Neuronal stem cell (in vitro differentiated cells): ENCODE results near the gene ILKAP.

Experiments
- DNase-seq: peaks from one replicate; pipeline ENCODE4 v3.0.0-alpha.2; 2013; ENCODE audit warnings: low spot score
- H2AFZ ChIP-seq: one replicate; pipeline ENCODE4 v1.6.1; 2013; ENCODE audit warnings: mild to moderate bottlenecking, low read length, inconsistent platforms
- H2AK5ac ChIP-seq: 2 replicates; pipeline ENCODE4 v1.6.1; 2013; ENCODE audit warnings: low read depth, mild to moderate bottlenecking, inconsistent platforms, low read length, moderate library complexity, mixed read lengths
- H2BK120ac ChIP-seq: 2 replicates; pipeline ENCODE4 v1.6.1; 2013; ENCODE audit warnings: low read depth, mild to moderate bottlenecking, inconsistent platforms, low read length, moderate library complexity, mixed read lengths
- H2BK12ac ChIP-seq: one replicate; pipeline ENCODE4 v1.6.1; 2013; ENCODE audit warnings: low read length, inconsistent platforms
- H2BK15ac ChIP-seq: 2 replicates; pipeline ENCODE4 v1.6.1; 2013; ENCODE audit warnings: mild to moderate bottlenecking, low read length, inconsistent platforms, mixed read lengths
- H2BK5ac ChIP-seq: one replicate; pipeline ENCODE4 v1.6.1; 2013; ENCODE audit warnings: inconsistent platforms, mild to moderate bottlenecking, low read length, moderate library complexity
- H3K14ac ChIP-seq: one replicate; pipeline ENCODE4 v1.6.1; 2013; ENCODE audit warnings: low read length, inconsistent platforms
- H3K18ac ChIP-seq: 2 replicates; pipeline ENCODE4 v1.6.1; 2013; ENCODE audit warnings: low read length, inconsistent platforms
- H3K23ac ChIP-seq: 2 replicates; pipeline ENCODE4 v1.6.1; 2013; ENCODE audit warnings: low read depth, mild to moderate bottlenecking, mixed read lengths, low read length, inconsistent platforms; ENCODE audit not compliant: poor library complexity
- H3K27ac ChIP-seq: replicated peaks from 3 replicates; pipeline ENCODE4 v1.5.1; 2013; ENCODE audit warnings: low read length, inconsistent platforms
- H3K27me3 ChIP-seq, 3 experiments: 2 replicates each; pipeline ENCODE4 v1.6.1; 2013; ENCODE audit warnings: low read length in 3 of 3, mild to moderate bottlenecking in 2 of 3, inconsistent platforms in 1 of 3, low read depth in 1 of 3, mixed read lengths in 1 of 3, moderate library complexity in 1 of 3; ENCODE audit not compliant: control insufficient read depth in 3 of 3, insufficient read depth in 3 of 3
- H3K36me3 ChIP-seq, 2 donors: replicated peaks in 1 of 2; 2 replicates each; pipeline ENCODE4 v1.6.1; 2013; ENCODE audit warnings: low read length in 2 of 2; ENCODE audit not compliant: control insufficient read depth in 2 of 2, insufficient read depth in 2 of 2
- H3K4ac ChIP-seq: 2 replicates; pipeline ENCODE4 v1.6.1; 2013; ENCODE audit warnings: inconsistent platforms, mild to moderate bottlenecking, low read length, moderate library complexity
- H3K4me1 ChIP-seq, 2 donors: 1 replicate in 1 of 2; 2 replicates in 1 of 2; pipeline ENCODE4 v1.6.1; 2013; ENCODE audit warnings: low read length in 2 of 2, low read depth in 1 of 2; ENCODE audit not compliant: control insufficient read depth in 2 of 2, insufficient read depth in 1 of 2
- H3K4me2 ChIP-seq: one replicate; pipeline ENCODE4 v1.6.1; 2013; ENCODE audit warnings: mild to moderate bottlenecking, low read length, inconsistent platforms; ENCODE audit not compliant: insufficient read depth, poor library complexity, severe bottlenecking
- H3K4me3 ChIP-seq, 2 donors: 2 replicates each; pipeline ENCODE4 v1.5.1; 2013; ENCODE audit warnings: low read length in 2 of 2, mild to moderate bottlenecking in 2 of 2, inconsistent platforms in 1 of 2, moderate library complexity in 1 of 2
- H3K79me1 ChIP-seq: one replicate; pipeline ENCODE4 v1.6.1; 2013; ENCODE audit warnings: low read depth, mild to moderate bottlenecking, inconsistent platforms, low read length, moderate library complexity
- H3K9ac ChIP-seq: one replicate; pipeline ENCODE4 v1.6.1; 2013; ENCODE audit warnings: mild to moderate bottlenecking, low read depth, low read length, inconsistent platforms; ENCODE audit not compliant: poor library complexity
- H3K9me3 ChIP-seq, 2 donors: replicated peaks in 1 of 2; 2 replicates each; pipeline versions ENCODE3 to v1.6.1; 2013; ENCODE audit warnings: low read length in 2 of 2, mild to moderate bottlenecking in 2 of 2, inconsistent platforms in 1 of 2, low read depth in 1 of 2, mixed read lengths in 1 of 2, moderate library complexity in 1 of 2; ENCODE audit not compliant: control insufficient read depth in 2 of 2, insufficient read depth in 1 of 2
- H4K8ac ChIP-seq: one replicate; pipeline ENCODE4 v1.6.1; 2013; ENCODE audit warnings: low read depth, mild to moderate bottlenecking, inconsistent platforms, low read length, moderate library complexity
- H4K91ac ChIP-seq: one replicate; pipeline ENCODE4 v1.6.1; 2013; ENCODE audit warnings: low read length, low read depth, mild to moderate bottlenecking, inconsistent platforms; ENCODE audit not compliant: poor library complexity
- WGBS, 2 donors: extraction: QIAGEN DNeasy Blood & Tissue Kit; methylation state at CpG; one replicate each; pipeline ENCODE4 v1.1.7; 2013; ENCODE audit warnings: missing lambda C conversion rate in 2 of 2, mixed read lengths in 1 of 2; ENCODE audit not compliant: insufficient read length in 2 of 2, insufficient replicate concordance in 1 of 2; ENCODE audit errors: extremely low coverage in 2 of 2; 5-methylcytosine and 5-hydroxymethylcytosine counted together

Gene ILKAP

DNA sequence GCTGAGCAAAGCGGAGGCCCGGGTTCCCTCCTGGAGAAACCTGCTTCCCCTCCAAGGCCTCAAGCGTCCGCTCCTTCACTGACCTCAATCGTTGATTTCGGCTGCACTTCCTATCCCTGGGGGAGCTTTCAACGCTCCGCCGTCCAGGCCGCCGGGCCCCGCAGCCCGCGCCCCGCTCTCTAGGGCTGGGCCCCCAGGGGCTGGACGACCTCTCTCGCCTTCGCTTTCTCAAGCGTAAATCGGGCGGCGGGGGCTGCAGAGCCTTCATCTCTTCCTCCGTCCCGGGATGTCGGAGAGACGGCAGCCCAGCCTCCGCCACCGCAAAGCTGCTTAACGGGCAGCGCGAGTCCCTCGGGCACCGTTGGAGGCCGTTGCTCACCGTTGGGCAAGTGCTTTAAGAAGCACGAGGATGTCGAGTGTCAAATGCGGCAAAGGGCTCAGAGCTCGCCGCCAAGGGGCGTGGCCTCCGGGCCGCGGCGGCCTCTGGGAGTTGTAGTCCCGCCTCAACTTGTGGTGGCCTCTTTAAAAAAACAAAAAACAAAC lies 27.8 kb upstream of the ILKAP start:
- DNase-seq = peak; percentile 64
- H3K36me3 ChIP-seq = no peaks in the 10 kb centered on the region
- peak overlapping the region; percentile 89 for H2AFZ ChIP-seq
- H3K79me1 ChIP-seq = no peaks in the 10 kb centered on the region
- peak overlapping the region; percentile 31 for H2AK5ac ChIP-seq
- H3K23ac ChIP-seq = peak overlapping the region; percentile 61
- peaks cover 0 to 48% (median 29%) of the 10 kb centered on the region in 3 experiments for H3K27me3 ChIP-seq
- H4K91ac ChIP-seq = no peak overlapping the region
- peak overlapping the region; percentile 61 for H3K9ac ChIP-seq
- no peak overlapping the region for H3K4ac ChIP-seq
- H3K9me3 ChIP-seq = peaks cover 0 to 9% of the 10 kb centered on the region in 2 donors
- WGBS, 2 donors = no CpG with 5 or more reads among the region's 46 CpGs
- no peak overlapping the region for H3K27ac ChIP-seq
- H2BK5ac ChIP-seq = no peak overlapping the region
- H4K8ac ChIP-seq = no peak overlapping the region
- no peak overlapping the region for H2BK120ac ChIP-seq
- H2BK12ac ChIP-seq = no peak overlapping the region
- H3K4me1 ChIP-seq = no peaks in the 10 kb centered on the region
- peak overlapping the region; percentile 86 for H3K18ac ChIP-seq
- peak overlapping the region; percentile 32 to 70 for H3K4me3 ChIP-seq
- H3K14ac ChIP-seq = no peak overlapping the region
- H3K4me2 ChIP-seq = peak overlapping the region; percentile 88
- H2BK15ac ChIP-seq = peak overlapping the region; percentile 8

DNA sequence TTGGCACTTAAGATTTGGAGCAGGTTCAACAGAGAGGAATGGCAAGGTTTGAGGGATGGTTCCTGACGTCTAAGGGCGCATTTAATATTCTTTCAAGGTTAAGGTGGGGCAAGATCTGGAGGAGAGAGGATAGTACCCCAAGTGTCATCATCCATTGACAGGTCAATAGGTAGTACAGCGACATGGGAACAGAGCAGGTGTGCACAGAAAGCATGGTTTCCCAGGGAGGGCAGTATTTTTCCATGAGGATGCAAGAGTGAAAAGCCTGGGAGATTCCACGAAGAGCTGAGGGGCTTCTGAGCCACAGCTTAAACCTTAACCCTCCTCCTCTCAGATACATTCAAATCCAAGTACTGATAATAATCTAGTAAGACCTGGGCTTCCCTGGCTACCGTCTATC lies 27.2 kb upstream of the ILKAP start:
- Histone ChIP-seq H3K23ac (no peak overlapping the region), H3K4me2 (peak overlapping the region; percentile 88), H4K8ac (no peak overlapping the region), H2BK12ac (no peak overlapping the region), H3K9ac (no peak overlapping the region), H4K91ac (no peak overlapping the region), H3K14ac (no peak overlapping the region), H3K79me1 (no peaks in the 10 kb centered on the region), H2BK5ac (no peak overlapping the region), H3K4me3 (no peak overlapping the region), H3K9me3 (peaks cover 0 to 9% of the 10 kb centered on the region in 2 donors), H3K4me1 (no peaks in the 10 kb centered on the region), H2BK120ac (no peak overlapping the region), H2BK15ac (no peak overlapping the region), H2AFZ (no peak overlapping the region), H3K27ac (no peak overlapping the region), H2AK5ac (no peak overlapping the region), H3K27me3 (peaks cover 0 to 54% (median 22%) of the 10 kb centered on the region in 3 experiments), H3K36me3 (no peaks in the 10 kb centered on the region), H3K4ac (no peak overlapping the region), H3K18ac (no peak overlapping the region)
- no CpG with 5 or more reads among the region's 5 CpGs for WGBS, 2 donors
- DNase-seq = no peak

DNA sequence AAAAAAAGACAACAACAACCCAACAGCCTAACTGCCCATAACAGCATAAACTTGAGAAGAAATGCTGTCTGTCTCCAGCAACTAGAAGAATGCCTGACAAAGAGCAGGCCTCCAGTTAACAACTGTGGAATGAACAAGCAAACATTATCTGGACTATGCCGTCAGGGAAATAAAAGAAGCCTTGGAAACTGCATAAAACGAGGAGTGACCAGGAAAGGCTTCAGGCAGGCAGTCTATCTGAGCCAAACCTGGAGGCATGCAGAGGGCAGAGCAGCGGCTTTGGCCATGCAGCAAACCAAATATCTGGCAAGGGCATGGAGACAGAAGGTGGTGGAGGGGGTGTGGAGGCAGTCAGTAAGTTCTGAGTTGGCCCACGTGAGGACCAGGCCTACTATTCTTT lies 25.2 kb upstream of the ILKAP start:
- H2BK120ac ChIP-seq = no peak overlapping the region
- no peak overlapping the region for H2AFZ ChIP-seq
- H3K27ac ChIP-seq = no peak overlapping the region
- no peak overlapping the region for H3K18ac ChIP-seq
- peaks cover 0 to 67% (median 20%) of the 10 kb centered on the region in 3 experiments for H3K27me3 ChIP-seq
- peaks cover 0 to 9% of the 10 kb centered on the region in 2 donors for H3K9me3 ChIP-seq
- H3K4me1 ChIP-seq = no peaks in the 10 kb centered on the region
- no peak overlapping the region for H2BK5ac ChIP-seq
- DNase-seq = no peak
- no peak overlapping the region for H4K91ac ChIP-seq
- no CpG with 5 or more reads among the region's 4 CpGs for WGBS, 2 donors
- H3K4me2 ChIP-seq = no peak overlapping the region
- no peak overlapping the region for H3K14ac ChIP-seq
- peak overlapping the region; percentile 25 for H3K23ac ChIP-seq
- H3K4ac ChIP-seq = no peak overlapping the region
- no peak overlapping the region for H3K9ac ChIP-seq
- no peak overlapping the region for H3K4me3 ChIP-seq
- no peak overlapping the region for H2BK12ac ChIP-seq
- no peaks in the 10 kb centered on the region for H3K79me1 ChIP-seq
- H3K36me3 ChIP-seq = no peaks in the 10 kb centered on the region
- H2BK15ac ChIP-seq = no peak overlapping the region
- H2AK5ac ChIP-seq = no peak overlapping the region
- no peak overlapping the region for H4K8ac ChIP-seq

DNA sequence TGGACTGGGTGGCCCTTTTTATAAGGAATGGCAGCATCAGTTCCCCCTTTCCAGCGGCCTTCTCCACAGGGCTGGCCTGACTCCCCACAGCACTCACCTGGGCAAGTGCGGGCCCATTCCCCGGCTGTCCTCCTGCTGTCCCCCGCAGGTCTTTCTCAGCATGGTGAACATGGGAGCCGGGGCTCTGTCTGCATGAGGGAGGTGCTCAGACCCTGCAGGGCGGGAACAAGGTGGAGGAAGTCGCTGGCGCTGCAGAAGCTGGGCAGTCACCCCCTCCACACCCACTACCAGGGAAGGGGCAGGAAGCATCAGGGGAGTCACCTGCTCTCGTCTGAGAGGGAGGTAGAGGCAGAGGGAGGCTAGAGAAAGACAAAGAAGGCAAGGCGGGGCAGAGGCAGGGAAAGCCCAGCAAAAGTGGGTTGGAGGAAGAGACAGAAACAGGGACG lies 24.1 kb upstream of the ILKAP start:
- DNase-seq = no peak
- Histone ChIP-seq H4K91ac (no peak overlapping the region), H3K4me1 (no peaks in the 10 kb centered on the region), H2BK120ac (no peak overlapping the region), H3K4me3 (no peak overlapping the region), H3K23ac (no peak overlapping the region), H3K27ac (no peak overlapping the region), H3K9ac (no peak overlapping the region), H3K14ac (no peak overlapping the region), H3K79me1 (no peaks in the 10 kb centered on the region), H2BK15ac (peak overlapping the region; percentile 70), H2AFZ (peak overlapping the region; percentile 3), H3K36me3 (no peaks in the 10 kb centered on the region), H3K27me3 (peaks cover 0 to 62% (median 20%) of the 10 kb centered on the region in 3 experiments), H3K18ac (peak overlapping the region; percentile 23), H3K4me2 (no peak overlapping the region), H4K8ac (no peak overlapping the region), H2BK5ac (no peak overlapping the region), H2AK5ac (no peak overlapping the region), H3K9me3 (peaks cover 0 to 9% of the 10 kb centered on the region in 2 donors), H3K4ac (no peak overlapping the region), H2BK12ac (no peak overlapping the region)
- no CpG with 5 or more reads among the region's 11 CpGs for WGBS, 2 donors
